Measurements from ENCODE around the gene PTBP3.

DNA sequence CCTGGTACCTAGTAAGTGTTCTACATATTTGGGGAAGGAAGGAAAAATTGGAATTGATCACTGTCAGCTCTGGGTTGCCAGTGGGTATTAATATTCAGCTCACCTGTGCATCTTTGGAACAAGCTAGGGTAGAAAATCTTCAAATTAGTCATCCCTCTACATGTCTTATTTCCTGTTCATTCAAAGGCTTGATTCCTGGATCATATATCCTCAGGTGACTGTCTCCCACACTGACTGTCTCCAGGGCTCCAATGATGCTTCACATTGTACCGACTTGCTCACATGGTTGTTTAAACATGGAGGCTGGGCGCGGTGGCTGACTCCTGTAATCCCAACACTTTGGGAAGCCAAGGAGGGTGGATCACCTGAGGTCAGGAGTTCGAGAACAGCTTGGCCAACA is 146.7 kb downstream of the PTBP3 start:
- TF ChIP-seq, protein P1, sequence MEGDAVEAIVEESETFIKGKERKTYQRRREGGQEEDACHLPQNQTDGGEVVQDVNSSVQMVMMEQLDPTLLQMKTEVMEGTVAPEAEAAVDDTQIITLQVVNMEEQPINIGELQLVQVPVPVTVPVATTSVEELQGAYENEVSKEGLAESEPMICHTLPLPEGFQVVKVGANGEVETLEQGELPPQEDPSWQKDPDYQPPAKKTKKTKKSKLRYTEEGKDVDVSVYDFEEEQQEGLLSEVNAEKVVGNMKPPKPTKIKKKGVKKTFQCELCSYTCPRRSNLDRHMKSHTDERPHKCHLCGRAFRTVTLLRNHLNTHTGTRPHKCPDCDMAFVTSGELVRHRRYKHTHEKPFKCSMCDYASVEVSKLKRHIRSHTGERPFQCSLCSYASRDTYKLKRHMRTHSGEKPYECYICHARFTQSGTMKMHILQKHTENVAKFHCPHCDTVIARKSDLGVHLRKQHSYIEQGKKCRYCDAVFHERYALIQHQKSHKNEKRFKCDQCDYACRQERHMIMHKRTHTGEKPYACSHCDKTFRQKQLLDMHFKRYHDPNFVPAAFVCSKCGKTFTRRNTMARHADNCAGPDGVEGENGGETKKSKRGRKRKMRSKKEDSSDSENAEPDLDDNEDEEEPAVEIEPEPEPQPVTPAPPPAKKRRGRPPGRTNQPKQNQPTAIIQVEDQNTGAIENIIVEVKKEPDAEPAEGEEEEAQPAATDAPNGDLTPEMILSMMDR (IDR thresholded peaks at IDR 0.05 in 4 of 5, conservative IDR thresholded peaks at IDR 0.05 in 1 of 5), result no peak
- TF ChIP-seq POLR2A (IDR thresholded peaks at IDR 0.05), result no peak

All from gastrocnemius medialis (tissue), 4 donors.